ENCODE results near the gene SPTBN1. TPM values are rescaled to one million over a fixed set of nuclear protein-coding genes. Genes with fewer than 3 reads are reported as not detected.

SPTBN1 gene
- total RNA-seq, 2 experiments from 2014 or later: 171 to 184 TPM

- Mint-ChIP-seq H3K27me3 (peaks cover 25% of the 10 kb centered on the region), H3K36me3 (ENCODE audit: low read depth) (peaks cover 32% of the 10 kb centered on the region), H3K9me3 (no peaks in the 10 kb centered on the region), H3K27ac (no peak overlapping the region), H3K4me1 (peaks cover 24% of the 10 kb centered on the region), H3K4me3 (no peak overlapping the region)
- ChIA-PET POLR2A (interaction anchor here (0.6 kb wide), 1 partner anchor 100 kb away, joined by 3 read pairs; no protein-coding TSS in a partner anchor), CTCF (interaction anchor here (0.6 to 1.5 kb wide), 10 partner anchors 9 to 1410 kb away, joined by 3 to 7 read pairs (median 3); no protein-coding TSS in a partner anchor)
- DNase-seq: no peak
These were observed 216.7 kb downstream of the SPTBN1 start for GRCh38 chr2:54672590-54673456.

DNA sequence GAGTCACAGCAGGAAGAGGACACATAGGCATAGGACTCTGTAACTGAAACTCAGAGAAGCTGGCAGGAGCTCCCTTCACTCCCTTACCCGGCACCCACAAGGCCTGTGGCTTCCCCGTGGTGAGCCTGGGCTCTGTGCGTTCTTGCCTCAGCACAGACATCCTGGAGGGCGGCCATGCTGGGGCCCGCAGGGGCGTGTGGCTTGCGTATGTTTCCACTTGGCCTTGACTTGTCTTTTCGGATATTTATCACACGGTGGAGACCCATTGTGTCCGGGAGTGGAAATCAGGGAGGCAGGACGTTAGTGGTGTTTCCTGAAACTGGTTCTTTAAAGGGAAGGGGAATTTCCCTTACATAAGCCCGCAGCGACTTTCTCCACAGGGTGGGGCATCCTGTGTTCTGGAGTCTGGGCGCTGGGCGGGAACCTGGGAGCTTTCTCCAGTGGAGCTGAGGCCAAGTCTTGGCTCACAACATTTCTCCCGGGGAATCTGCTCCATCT is 217.4 kb downstream of the SPTBN1 start:
- Mint-ChIP-seq H3K9me3 (no peaks in the 10 kb centered on the region), H3K27ac (no peak overlapping the region), H3K4me3 (no peak overlapping the region), H3K4me1 (peaks cover 24% of the 10 kb centered on the region), H3K27me3 (peaks cover 25% of the 10 kb centered on the region), H3K36me3 (ENCODE audit: low read depth) (peaks cover 26% of the 10 kb centered on the region)
- CTCF ChIA-PET: interaction anchor here (0.7 to 6.5 kb wide), 7 partner anchors 9 to 151 kb away, joined by 3 to 41 read pairs (median 3); no protein-coding TSS in a partner anchor
- POLR2A ChIA-PET: no interaction called here
- peak; percentile 52 for DNase-seq

GRCh38 chr2:54675281-54675680 is 219.2 kb downstream of the SPTBN1 start:
- CTCF ChIA-PET: interaction anchor here (0.6 to 6.5 kb wide), 6 partner anchors 10 to 597 kb away, joined by 3 to 41 read pairs (median 3); no protein-coding TSS in a partner anchor
- peaks cover 30% of the 10 kb centered on the region for H3K27me3 Mint-ChIP-seq
- POLR2A ChIA-PET: no interaction called here
- DNase-seq: no peak
- H3K9me3 Mint-ChIP-seq: no peaks in the 10 kb centered on the region
- no peak overlapping the region for H3K4me3 Mint-ChIP-seq
- peaks cover 15% of the 10 kb centered on the region for H3K36me3 Mint-ChIP-seq (ENCODE audit: low read depth)
- peaks cover 32% of the 10 kb centered on the region for H3K4me1 Mint-ChIP-seq
- no peak overlapping the region for H3K27ac Mint-ChIP-seq

- CTCF ChIA-PET: interaction anchor here (0.6 to 6.5 kb wide), 4 partner anchors 8 to 455 kb away, joined by 3 to 41 read pairs (median 4); no protein-coding TSS in a partner anchor
- Mint-ChIP-seq H3K27me3 (peaks cover 30% of the 10 kb centered on the region), H3K4me1 (peaks cover 37% of the 10 kb centered on the region), H3K4me3 (no peak overlapping the region), H3K36me3 (ENCODE audit: low read depth) (peaks cover 10% of the 10 kb centered on the region), H3K27ac (no peak overlapping the region), H3K9me3 (no peaks in the 10 kb centered on the region)
- no peak for DNase-seq
- POLR2A ChIA-PET: no interaction called here
These were observed 219.6 kb downstream of the SPTBN1 start for GRCh38 chr2:54675738-54676137.

GRCh38 chr2:54676656-54677055 is 220.5 kb downstream of the SPTBN1 start:
- no peak for DNase-seq
- Mint-ChIP-seq H3K4me3 (no peak overlapping the region), H3K27me3 (peaks cover 30% of the 10 kb centered on the region), H3K9me3 (peaks cover 2% of the 10 kb centered on the region), H3K27ac (no peak overlapping the region), H3K36me3 (ENCODE audit: low read depth) (peaks cover 4% of the 10 kb centered on the region), H3K4me1 (peaks cover 46% of the 10 kb centered on the region)
- POLR2A ChIA-PET: no interaction called here
- CTCF ChIA-PET: interaction anchor here (0.6 to 6.5 kb wide), 7 partner anchors 9 to 663 kb away, joined by 3 to 41 read pairs (median 3); no protein-coding TSS in a partner anchor

DNA sequence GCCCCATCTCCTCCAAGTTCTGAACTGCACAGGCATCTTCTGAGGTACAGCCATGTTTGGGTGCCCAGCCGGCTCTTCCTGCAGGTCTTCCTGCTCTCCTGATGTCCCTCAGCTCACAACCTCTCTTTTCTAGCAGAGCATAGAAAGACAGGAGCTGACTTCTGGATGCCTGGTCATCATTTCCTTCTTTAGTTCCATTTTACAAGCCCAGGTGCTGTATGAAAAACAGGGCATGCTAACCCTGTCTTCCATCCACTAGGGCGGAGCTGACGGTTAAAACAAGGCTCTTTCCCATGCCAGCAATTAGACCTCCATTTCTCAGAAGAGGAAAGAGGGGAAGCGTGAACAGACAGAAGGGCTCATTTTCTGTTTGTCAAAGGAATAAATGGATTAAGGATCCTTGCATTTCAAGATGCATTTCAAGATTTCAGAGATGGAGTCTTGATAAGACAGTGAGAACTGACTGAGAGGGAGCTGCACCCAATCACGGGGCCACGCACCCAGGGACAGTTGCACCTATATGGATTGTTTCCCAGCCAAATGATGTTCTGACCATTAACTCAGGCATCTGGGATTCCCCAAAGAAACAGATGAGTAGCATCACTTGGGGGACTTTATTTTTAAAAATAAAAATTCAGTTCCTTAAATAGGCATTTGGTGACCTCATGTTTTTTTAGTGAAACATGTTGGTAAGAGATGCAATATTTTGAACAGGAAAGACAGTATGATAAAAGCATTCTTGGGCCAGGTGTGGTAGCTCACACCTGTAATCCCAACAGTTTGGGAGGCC is 221.5 kb downstream of the SPTBN1 start:
- Mint-ChIP-seq H3K36me3 (ENCODE audit: low read depth) (no peaks in the 10 kb centered on the region), H3K9me3 (peaks cover 4% of the 10 kb centered on the region), H3K27ac (no peak overlapping the region), H3K4me1 (peaks cover 46% of the 10 kb centered on the region), H3K4me3 (no peak overlapping the region), H3K27me3 (peaks cover 30% of the 10 kb centered on the region)
- DNase-seq: no peak
- CTCF ChIA-PET: interaction anchor here (0.9 to 6.5 kb wide), 6 partner anchors 8 to 121 kb away, joined by 3 to 41 read pairs (median 5); no protein-coding TSS in a partner anchor
- POLR2A ChIA-PET: no interaction called here

DNA sequence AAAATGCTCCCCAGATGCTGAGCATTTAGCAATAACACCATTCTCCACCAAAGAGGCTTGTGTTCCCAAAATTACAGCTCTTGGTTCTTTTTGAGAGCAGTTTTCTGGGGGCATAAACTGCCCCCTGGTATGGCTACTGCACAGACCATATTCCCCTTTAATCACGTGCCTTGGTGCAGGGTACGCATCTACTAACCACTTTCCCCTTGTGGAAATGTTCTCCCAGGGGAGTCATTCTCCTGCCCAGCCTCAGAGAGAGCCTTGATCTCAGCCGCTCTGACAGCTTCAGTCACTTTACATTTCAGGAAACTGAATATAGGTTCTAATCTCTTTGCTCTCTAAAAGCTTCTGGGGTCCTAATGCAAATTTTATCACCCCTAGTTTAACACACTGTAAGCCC is 222.6 kb downstream of the SPTBN1 start:
- H3K27me3 Mint-ChIP-seq: peaks cover 32% of the 10 kb centered on the region
- ChIA-PET POLR2A (no interaction called here), CTCF (interaction anchor here (0.7 to 6.5 kb wide), 6 partner anchors 9 to 110 kb away, joined by 3 to 41 read pairs (median 6); no protein-coding TSS in a partner anchor)
- no peaks in the 10 kb centered on the region for H3K36me3 Mint-ChIP-seq (ENCODE audit: low read depth)
- H3K27ac Mint-ChIP-seq: no peak overlapping the region
- no peak overlapping the region for H3K4me3 Mint-ChIP-seq
- H3K9me3 Mint-ChIP-seq: peaks cover 4% of the 10 kb centered on the region
- no peak for DNase-seq
- H3K4me1 Mint-ChIP-seq: peaks cover 39% of the 10 kb centered on the region

DNA sequence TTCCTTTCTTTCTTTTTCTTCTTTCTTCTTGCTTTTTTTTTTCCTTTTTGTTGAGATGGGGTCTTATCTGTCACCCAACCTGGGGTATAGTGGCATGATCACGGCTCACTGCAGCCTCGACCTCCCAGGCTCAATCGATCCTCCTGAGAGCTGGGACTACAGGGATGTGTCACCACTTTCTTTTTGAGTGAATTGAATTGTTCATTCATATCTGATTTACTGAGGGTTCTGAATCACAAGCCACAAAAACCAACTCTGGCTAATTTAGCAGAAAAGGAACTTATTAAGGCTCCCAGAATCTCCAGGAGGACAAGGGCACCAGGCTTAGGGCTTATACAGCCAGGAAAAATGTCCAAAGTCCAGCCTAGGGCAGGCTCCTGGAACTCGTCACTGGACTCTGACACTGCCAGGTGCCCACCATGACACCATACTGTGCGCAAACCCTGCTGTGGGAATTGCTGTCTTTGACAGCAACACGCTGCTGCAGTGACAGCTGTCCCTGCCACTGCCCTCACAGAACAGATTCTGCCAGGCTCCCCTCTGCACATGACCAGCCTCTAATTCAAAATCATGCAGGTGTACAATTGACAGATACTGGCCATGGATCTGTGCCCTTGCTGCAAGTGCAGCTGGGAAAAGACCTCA is 224.4 kb downstream of the SPTBN1 start:
- Mint-ChIP-seq H3K27ac (peak overlapping the region; percentile 34), H3K27me3 (peaks cover 40% of the 10 kb centered on the region), H3K4me1 (peaks cover 39% of the 10 kb centered on the region), H3K4me3 (peak overlapping the region; percentile 55), H3K9me3 (peaks cover 4% of the 10 kb centered on the region), H3K36me3 (ENCODE audit: low read depth) (no peaks in the 10 kb centered on the region)
- ChIA-PET POLR2A (no interaction called here), CTCF (interaction anchor here (0.6 to 1.7 kb wide), 8 partner anchors 11 to 1046 kb away, joined by 3 to 6 read pairs (median 4); no protein-coding TSS in a partner anchor)
- peak; percentile 29 for DNase-seq

- Mint-ChIP-seq H3K27ac (no peak overlapping the region), H3K4me3 (no peak overlapping the region), H3K4me1 (peaks cover 39% of the 10 kb centered on the region), H3K27me3 (peaks cover 32% of the 10 kb centered on the region), H3K9me3 (peaks cover 4% of the 10 kb centered on the region), H3K36me3 (ENCODE audit: low read depth) (no peaks in the 10 kb centered on the region)
- POLR2A ChIA-PET: no interaction called here
- CTCF ChIA-PET: interaction anchor here (1.2 to 1.7 kb wide), 2 partner anchors 16 to 23 kb away, joined by 3 to 6 read pairs; no protein-coding TSS in a partner anchor
- DNase-seq: no peak
These were observed 225.3 kb downstream of the SPTBN1 start for GRCh38 chr2:54681416-54681815.

- DNase-seq: no peak
- H3K36me3 Mint-ChIP-seq (ENCODE audit: low read depth): no peaks in the 10 kb centered on the region
- no peak overlapping the region for H3K27ac Mint-ChIP-seq
- H3K9me3 Mint-ChIP-seq: peaks cover 4% of the 10 kb centered on the region
- ChIA-PET CTCF (interaction anchor here (1.5 to 4.1 kb wide), 2 partner anchors 18 to 21 kb away, joined by 5 to 19 read pairs; no protein-coding TSS in a partner anchor), POLR2A (no interaction called here)
- peaks cover 46% of the 10 kb centered on the region for H3K4me1 Mint-ChIP-seq
- H3K4me3 Mint-ChIP-seq: no peak overlapping the region
- H3K27me3 Mint-ChIP-seq: peaks cover 23% of the 10 kb centered on the region
These were observed 227.5 kb downstream of the SPTBN1 start for GRCh38 chr2:54683596-54683995.

- ChIA-PET POLR2A (no interaction called here), CTCF (interaction anchor here (1.0 to 4.1 kb wide), 4 partner anchors 8 to 19 kb away, joined by 3 to 19 read pairs (median 4); no protein-coding TSS in a partner anchor)
- Mint-ChIP-seq H3K9me3 (peaks cover 6% of the 10 kb centered on the region), H3K4me3 (no peak overlapping the region), H3K4me1 (peaks cover 39% of the 10 kb centered on the region), H3K27ac (no peak overlapping the region), H3K27me3 (peaks cover 27% of the 10 kb centered on the region), H3K36me3 (ENCODE audit: low read depth) (no peaks in the 10 kb centered on the region)
- no peak for DNase-seq
These were observed 229.2 kb downstream of the SPTBN1 start for GRCh38 chr2:54685263-54685775.
